OCI-LY1 (cell line): Measurements from ENCODE around the gene DISP1.

Experiments
- EZH2 ChIP-seq: fragments of 200-600 bp; sonication (generic), shearing (Covaris generic); IDR thresholded peaks from 2 replicates; pipeline ENCODE4 v1.8.0; 2017; ENCODE audit warnings: borderline replicate concordance, mixed run types, mild to moderate bottlenecking, antibody characterized with exemption, low read length, moderate library complexity, mixed read lengths
- TF ChIP-seq, protein P1 (sequence below): fragments of 200-600 bp; sonication (generic), shearing (Covaris generic); IDR thresholded peaks from 2 replicates; pipeline ENCODE4 v1.5.1; 2017; ENCODE audit warnings: mild to moderate bottlenecking, antibody characterized with exemption, low read length, moderate library complexity, mixed read lengths

DNA sequence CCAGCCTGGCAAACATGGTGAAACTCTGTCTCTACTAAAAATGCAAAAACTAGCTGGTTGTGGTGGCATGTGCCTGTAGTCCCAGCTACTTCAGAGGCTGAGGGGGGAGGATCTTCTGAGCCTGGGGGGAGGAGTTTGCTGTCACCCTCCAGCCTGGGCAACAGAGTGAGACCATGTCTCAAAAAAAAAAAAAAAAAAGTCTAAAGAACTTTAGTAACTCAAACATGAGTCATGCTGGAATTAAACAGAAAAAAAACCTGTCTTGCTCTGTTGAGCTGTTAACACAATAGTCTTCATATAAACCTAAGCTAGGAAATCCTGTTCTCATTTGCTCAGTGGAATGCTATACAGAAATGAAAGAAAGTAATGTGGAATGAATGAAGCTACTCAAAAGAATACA is 16.7 kb upstream of the DISP1 start:
- no peak for TF ChIP-seq EZH2
- TF ChIP-seq, protein P1, sequence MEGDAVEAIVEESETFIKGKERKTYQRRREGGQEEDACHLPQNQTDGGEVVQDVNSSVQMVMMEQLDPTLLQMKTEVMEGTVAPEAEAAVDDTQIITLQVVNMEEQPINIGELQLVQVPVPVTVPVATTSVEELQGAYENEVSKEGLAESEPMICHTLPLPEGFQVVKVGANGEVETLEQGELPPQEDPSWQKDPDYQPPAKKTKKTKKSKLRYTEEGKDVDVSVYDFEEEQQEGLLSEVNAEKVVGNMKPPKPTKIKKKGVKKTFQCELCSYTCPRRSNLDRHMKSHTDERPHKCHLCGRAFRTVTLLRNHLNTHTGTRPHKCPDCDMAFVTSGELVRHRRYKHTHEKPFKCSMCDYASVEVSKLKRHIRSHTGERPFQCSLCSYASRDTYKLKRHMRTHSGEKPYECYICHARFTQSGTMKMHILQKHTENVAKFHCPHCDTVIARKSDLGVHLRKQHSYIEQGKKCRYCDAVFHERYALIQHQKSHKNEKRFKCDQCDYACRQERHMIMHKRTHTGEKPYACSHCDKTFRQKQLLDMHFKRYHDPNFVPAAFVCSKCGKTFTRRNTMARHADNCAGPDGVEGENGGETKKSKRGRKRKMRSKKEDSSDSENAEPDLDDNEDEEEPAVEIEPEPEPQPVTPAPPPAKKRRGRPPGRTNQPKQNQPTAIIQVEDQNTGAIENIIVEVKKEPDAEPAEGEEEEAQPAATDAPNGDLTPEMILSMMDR: no peak
